Thymus (tissue), 11 donors: ENCODE measurements around the gene MED29. TPM values are rescaled to one million over a fixed set of nuclear protein-coding genes. Genes with fewer than 3 reads are reported as not detected.
A peak's percentile ranks its signal among the peaks of the same experiment; 100 is the strongest.

Source experiments
- DNase-seq, 9 donors: peaks; one replicate each; pipeline ENCODE4 v3.0.0-alpha.2; 2013; ENCODE audit warnings: low spot score in 9 of 9, low read depth in 6 of 9, missing footprints in 1 of 9
- H3K27ac ChIP-seq, 2 donors: one replicate each; pipeline ENCODE4 v1.5.1; 2013; ENCODE audit warnings: control low read depth in 1 of 2, low read depth in 1 of 2, low read length in 1 of 2, mild to moderate bottlenecking in 1 of 2, moderate library complexity in 1 of 2
- H3K27me3 ChIP-seq, 2 donors: one replicate each; pipeline ENCODE4 v1.5.1; 2013; ENCODE audit warnings: low read length in 1 of 2; ENCODE audit not compliant: control insufficient read depth in 2 of 2, insufficient read depth in 1 of 2
- H3K36me3 ChIP-seq, 2 donors: one replicate each; pipeline ENCODE4 v1.5.1; 2013; ENCODE audit warnings: low read length in 1 of 2, mild to moderate bottlenecking in 1 of 2, moderate library complexity in 1 of 2; ENCODE audit not compliant: control insufficient read depth in 2 of 2, insufficient read depth in 2 of 2
- H3K4me1 ChIP-seq, 2 donors: one replicate each; pipeline ENCODE4 v1.5.1; 2013; ENCODE audit warnings: low read length in 2 of 2; ENCODE audit not compliant: control insufficient read depth in 2 of 2, insufficient read depth in 2 of 2
- H3K4me3 ChIP-seq, 2 donors: one replicate each; pipeline ENCODE4 v1.5.1; 2013; ENCODE audit warnings: low read length in 2 of 2, control low read depth in 1 of 2, mild to moderate bottlenecking in 1 of 2
- H3K9me3 ChIP-seq, 2 donors: one replicate each; pipeline ENCODE4 v1.5.1; 2013; ENCODE audit warnings: low read length in 1 of 2, mild to moderate bottlenecking in 1 of 2; ENCODE audit not compliant: control insufficient read depth in 2 of 2, insufficient read depth in 1 of 2
- WGBS: extraction: QIAGEN DNeasy Blood & Tissue Kit; methylation state at CpG from one replicate; pipeline ENCODE4 v1.1.7; 2013; 5-methylcytosine and 5-hydroxymethylcytosine counted together
- polyA plus RNA-seq: library from polyadenylated mRNA; stranded (reverse); fragments of 200-250 nt; gene quantifications from one replicate; pipeline ENCODE4 v1.2.3, GENCODE V29; 2013
- total RNA-seq: library from RNA; stranded (reverse); fragments of 120-200 nt; gene quantifications from one replicate; pipeline ENCODE4 v1.2.4, GENCODE V29; 2013
- donor health status: healthy.

The MED29 gene
- total and polyA plus RNA-seq, 2 donors = 15.8 to 27.8 TPM

GRCh38 chr19:39411081-39411831, 20.1 kb downstream of the MED29 start:
- 49% methylated on average over 9 of the region's 9 CpGs for WGBS
- H3K4me3 ChIP-seq = peak overlapping the region; percentile 17 to 99
- peaks cover 0 to 2% of the 10 kb centered on the region in 2 donors for H3K27me3 ChIP-seq
- peaks cover 22 to 62% of the 10 kb centered on the region in 2 donors for H3K4me1 ChIP-seq
- peaks cover 0 to 6% of the 10 kb centered on the region in 2 donors for H3K9me3 ChIP-seq
- no peak for DNase-seq
- peaks cover 22 to 30% of the 10 kb centered on the region in 2 donors for H3K36me3 ChIP-seq
- peak overlapping the region; percentile 99 to 100 for H3K27ac ChIP-seq

- under 1% methylated on average over 7 of the region's 7 CpGs for WGBS
- Histone ChIP-seq H3K4me3 (peak overlapping the region; percentile 17 to 99), H3K36me3 (peaks cover 26 to 35% of the 10 kb centered on the region in 2 donors), H3K4me1 (peaks cover 22 to 62% of the 10 kb centered on the region in 2 donors), H3K9me3 (peaks cover 0 to 6% of the 10 kb centered on the region in 2 donors), H3K27me3 (peaks cover 0 to 2% of the 10 kb centered on the region in 2 donors), H3K27ac (peak overlapping the region; percentile 99 to 100)
- peak; percentile 80 to 97 (median 94) for DNase-seq
These were observed 20.6 kb downstream of the MED29 start for GRCh38 chr19:39411832-39412099.

GRCh38 chr19:39412100-39412866, 21.1 kb downstream of the MED29 start, which contains the start of gene PLEKHG2:
PLEKHG2 (plus strand) TSS chr19:39412669; CDS start chr19:39414087, 1,418 bp downstream.
- DNase-seq = peak; percentile 93 to 100 (median 99)
- Histone ChIP-seq H3K9me3 (peaks cover 0 to 1% of the 10 kb centered on the region in 2 donors), H3K4me1 (peaks cover 22 to 57% of the 10 kb centered on the region in 2 donors), H3K36me3 (peaks cover 26 to 40% of the 10 kb centered on the region in 2 donors), H3K27me3 (no peaks in the 10 kb centered on the region), H3K27ac (peak within 1 kb of the TSS; percentile 99 to 100), H3K4me3 (peak within 1 kb of the TSS; percentile 73 to 99)
- WGBS = under 1% methylated on average over 60 of the region's 60 CpGs

GRCh38 chr19:39412867-39413271, 21.7 kb downstream of the MED29 start:
- no peaks in the 10 kb centered on the region for H3K27me3 ChIP-seq
- peak in 1 of 9 donors; percentile 71 for DNase-seq
- H3K36me3 ChIP-seq = peaks cover 28 to 42% of the 10 kb centered on the region in 2 donors
- peak overlapping the region; percentile 89 to 97 for H3K27ac ChIP-seq
- WGBS = 0% methylated on average over 24 of the region's 24 CpGs
- H3K4me1 ChIP-seq = peaks cover 22 to 52% of the 10 kb centered on the region in 2 donors
- no peaks in the 10 kb centered on the region for H3K9me3 ChIP-seq
- H3K4me3 ChIP-seq = peak overlapping the region; percentile 73 to 99

- WGBS = 3% methylated on average over 54 of the region's 54 CpGs
- H3K27me3 ChIP-seq = no peaks in the 10 kb centered on the region
- H3K27ac ChIP-seq = peak overlapping the region; percentile 89 to 97
- H3K4me1 ChIP-seq = peaks cover 18 to 47% of the 10 kb centered on the region in 2 donors
- DNase-seq = peak in 1 of 9 donors; percentile 72
- H3K9me3 ChIP-seq = no peaks in the 10 kb centered on the region
- H3K4me3 ChIP-seq = peak overlapping the region; percentile 73 to 99
- H3K36me3 ChIP-seq = peaks cover 26 to 40% of the 10 kb centered on the region in 2 donors
These were observed 22.2 kb downstream of the MED29 start for GRCh38 chr19:39413272-39413910.

- DNase-seq = no peak
- 81% methylated on average over 18 of the region's 18 CpGs for WGBS
- Histone ChIP-seq H3K27ac (peak overlapping the region; percentile 62 to 97), H3K4me3 (peak overlapping the region; percentile 73 to 99), H3K27me3 (no peaks in the 10 kb centered on the region), H3K9me3 (no peaks in the 10 kb centered on the region), H3K36me3 (peaks cover 27 to 41% of the 10 kb centered on the region in 2 donors), H3K4me1 (peaks cover 13 to 40% of the 10 kb centered on the region in 2 donors)
These were observed 22.9 kb downstream of the MED29 start for GRCh38 chr19:39413911-39414608.

GRCh38 chr19:39415111-39416046, 24.2 kb downstream of the MED29 start:
- no peaks in the 10 kb centered on the region for H3K27me3 ChIP-seq
- no peak overlapping the region for H3K4me3 ChIP-seq
- WGBS = 97% methylated on average over 35 of the region's 35 CpGs
- DNase-seq = no peak
- H3K36me3 ChIP-seq = peaks cover 29 to 49% of the 10 kb centered on the region in 2 donors
- H3K9me3 ChIP-seq = no peaks in the 10 kb centered on the region
- peaks cover 13 to 29% of the 10 kb centered on the region in 2 donors for H3K4me1 ChIP-seq
- no peak overlapping the region for H3K27ac ChIP-seq
